Smooth muscle cell of the pulmonary artery (primary cell): Measurements from ENCODE around the gene TLR5. TPM values are rescaled to one million over a fixed set of nuclear protein-coding genes. Genes with fewer than 3 reads are reported as not detected.

Experiments
- total RNA-seq: library from RNA; depleted of rRNA; stranded (reverse); fragments of >200 nt; gene quantifications from 2 replicates; pipeline ENCODE4 v1.2.3, GENCODE V29; 2014

The TLR5 gene, protein sequence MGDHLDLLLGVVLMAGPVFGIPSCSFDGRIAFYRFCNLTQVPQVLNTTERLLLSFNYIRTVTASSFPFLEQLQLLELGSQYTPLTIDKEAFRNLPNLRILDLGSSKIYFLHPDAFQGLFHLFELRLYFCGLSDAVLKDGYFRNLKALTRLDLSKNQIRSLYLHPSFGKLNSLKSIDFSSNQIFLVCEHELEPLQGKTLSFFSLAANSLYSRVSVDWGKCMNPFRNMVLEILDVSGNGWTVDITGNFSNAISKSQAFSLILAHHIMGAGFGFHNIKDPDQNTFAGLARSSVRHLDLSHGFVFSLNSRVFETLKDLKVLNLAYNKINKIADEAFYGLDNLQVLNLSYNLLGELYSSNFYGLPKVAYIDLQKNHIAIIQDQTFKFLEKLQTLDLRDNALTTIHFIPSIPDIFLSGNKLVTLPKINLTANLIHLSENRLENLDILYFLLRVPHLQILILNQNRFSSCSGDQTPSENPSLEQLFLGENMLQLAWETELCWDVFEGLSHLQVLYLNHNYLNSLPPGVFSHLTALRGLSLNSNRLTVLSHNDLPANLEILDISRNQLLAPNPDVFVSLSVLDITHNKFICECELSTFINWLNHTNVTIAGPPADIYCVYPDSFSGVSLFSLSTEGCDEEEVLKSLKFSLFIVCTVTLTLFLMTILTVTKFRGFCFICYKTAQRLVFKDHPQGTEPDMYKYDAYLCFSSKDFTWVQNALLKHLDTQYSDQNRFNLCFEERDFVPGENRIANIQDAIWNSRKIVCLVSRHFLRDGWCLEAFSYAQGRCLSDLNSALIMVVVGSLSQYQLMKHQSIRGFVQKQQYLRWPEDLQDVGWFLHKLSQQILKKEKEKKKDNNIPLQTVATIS
- 0.26 and 0.36 TPM in 2 replicates for total RNA-seq

DNA sequence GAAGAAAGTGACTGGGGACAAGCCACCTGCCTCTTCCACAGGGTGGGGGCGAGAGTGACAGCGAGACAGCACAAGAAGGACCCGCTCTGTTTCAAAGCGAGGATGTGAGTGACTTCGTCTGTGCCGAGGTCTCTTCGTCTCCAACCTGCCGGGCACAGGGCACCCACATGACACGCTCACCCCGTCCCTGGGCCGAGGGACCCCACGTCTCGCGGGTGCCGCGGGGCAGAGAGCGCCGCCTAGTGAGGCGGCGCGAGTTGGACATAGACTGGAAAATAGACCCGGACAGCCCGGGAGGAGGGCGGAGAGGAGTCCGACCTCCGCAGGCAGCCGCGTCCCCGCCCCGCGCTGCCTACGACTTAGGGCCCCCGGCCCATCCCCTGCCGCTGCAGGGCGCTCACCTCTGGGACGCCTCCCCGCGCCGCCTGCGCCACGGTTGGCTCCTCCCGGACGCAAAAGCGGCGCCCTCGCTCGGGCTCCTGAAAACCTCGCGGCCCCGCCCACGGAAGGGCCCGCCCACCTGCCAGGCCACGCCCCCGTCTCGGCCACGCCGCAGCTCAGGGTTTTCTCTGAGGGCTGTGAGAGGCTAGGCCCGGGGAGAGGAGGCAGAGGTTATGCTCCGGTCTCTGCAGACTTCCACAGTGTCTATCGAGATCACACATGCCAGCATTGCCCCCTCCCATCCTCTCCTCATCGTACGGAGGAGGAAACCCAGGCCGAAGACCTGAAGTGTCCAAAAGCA lies at the start of gene TLR5:
Gene TLR5, minus strand, starts transcription at position 454 of the 742 bp plus-strand sequence. CDS start 30,217 bp downstream, outside the sequence.

Other genes with a start within 250 kb of the TLR5 start
- gene SUSD4, start 220.9 kb upstream of the TLR5 start, total RNA-seq, result 0.17 TPM in 1 of 2 replicates, not detected in the other